Stimulated activated CD4-positive, alpha-beta T cell treated with anti-CD3 and anti-CD28 coated beads, Interleukin-1b, Interleukin-23, amount 100 ng/mL, for 24 hours (primary cell): ENCODE results near the gene SYNJ1.

Experiments used
- DNase-seq, 4 experiments: peaks; one replicate each; pipeline ENCODE4 v3.0.0-alpha.2; 2020; ENCODE audit warnings: low read depth in 4 of 4, low spot score in 1 of 4

SYNJ1 gene

GRCh38 chr21:32584472-32584871, 143.3 kb downstream of the SYNJ1 start:
- DNase-seq, result no peak

- no peak for DNase-seq
Observed at GRCh38 chr21:32581732-32582131, 146.1 kb downstream of the SYNJ1 start.

- no peak for DNase-seq
Observed at GRCh38 chr21:32580949-32581348, 146.9 kb downstream of the SYNJ1 start.
